Measurements from ENCODE around the gene DOCK10.

- TF ChIP-seq ZFP30 (CRISPR knock-in tag; IDR thresholded peaks at IDR 0.05) (no peak), CSDC2 (CRISPR knock-in tag; IDR thresholded peaks at IDR 0.05) (no peak), SNAI2 (CRISPR knock-in tag; IDR thresholded peaks at IDR 0.05) (no peak), ARNTL (CRISPR knock-in tag; IDR thresholded peaks at IDR 0.05; ENCODE audit: borderline replicate concordance, low read depth) (no peak), ZC3H10 (CRISPR knock-in tag; IDR thresholded peaks at IDR 0.05) (no peak), ISL1 (CRISPR knock-in tag; IDR thresholded peaks at IDR 0.05) (no peak), PATZ1 (CRISPR knock-in tag; IDR thresholded peaks at IDR 0.05; ENCODE audit: borderline replicate concordance) (no peak), BACH2 (CRISPR knock-in tag; IDR thresholded peaks at IDR 0.05; ENCODE audit: borderline replicate concordance) (no peak), ZNF70 (CRISPR knock-in tag; IDR thresholded peaks at IDR 0.05) (no peak)
- TF ChIP-seq, protein P1, sequence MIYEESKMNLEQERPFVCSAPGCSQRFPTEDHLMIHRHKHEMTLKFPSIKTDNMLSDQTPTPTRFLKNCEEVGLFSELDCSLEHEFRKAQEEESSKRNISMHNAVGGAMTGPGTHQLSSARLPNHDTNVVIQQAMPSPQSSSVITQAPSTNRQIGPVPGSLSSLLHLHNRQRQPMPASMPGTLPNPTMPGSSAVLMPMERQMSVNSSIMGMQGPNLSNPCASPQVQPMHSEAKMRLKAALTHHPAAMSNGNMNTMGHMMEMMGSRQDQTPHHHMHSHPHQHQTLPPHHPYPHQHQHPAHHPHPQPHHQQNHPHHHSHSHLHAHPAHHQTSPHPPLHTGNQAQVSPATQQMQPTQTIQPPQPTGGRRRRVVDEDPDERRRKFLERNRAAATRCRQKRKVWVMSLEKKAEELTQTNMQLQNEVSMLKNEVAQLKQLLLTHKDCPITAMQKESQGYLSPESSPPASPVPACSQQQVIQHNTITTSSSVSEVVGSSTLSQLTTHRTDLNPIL (CRISPR knock-in tag; IDR thresholded peaks at IDR 0.05; ENCODE audit: low read depth), result no peak
- TF ChIP-seq, protein P2, sequence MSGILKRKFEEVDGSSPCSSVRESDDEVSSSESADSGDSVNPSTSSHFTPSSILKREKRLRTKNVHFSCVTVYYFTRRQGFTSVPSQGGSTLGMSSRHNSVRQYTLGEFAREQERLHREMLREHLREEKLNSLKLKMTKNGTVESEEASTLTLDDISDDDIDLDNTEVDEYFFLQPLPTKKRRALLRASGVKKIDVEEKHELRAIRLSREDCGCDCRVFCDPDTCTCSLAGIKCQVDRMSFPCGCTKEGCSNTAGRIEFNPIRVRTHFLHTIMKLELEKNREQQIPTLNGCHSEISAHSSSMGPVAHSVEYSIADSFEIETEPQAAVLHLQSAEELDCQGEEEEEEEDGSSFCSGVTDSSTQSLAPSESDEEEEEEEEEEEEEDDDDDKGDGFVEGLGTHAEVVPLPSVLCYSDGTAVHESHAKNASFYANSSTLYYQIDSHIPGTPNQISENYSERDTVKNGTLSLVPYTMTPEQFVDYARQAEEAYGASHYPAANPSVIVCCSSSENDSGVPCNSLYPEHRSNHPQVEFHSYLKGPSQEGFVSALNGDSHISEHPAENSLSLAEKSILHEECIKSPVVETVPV (CRISPR knock-in tag; IDR thresholded peaks at IDR 0.05), result no peak
Observed at GRCh38 chr2:225090746-225091145, 48.5 kb upstream of the DOCK10 start.
